Activated CD8-positive, alpha-beta memory T cell treated with anti-CD3 and anti-CD28 coated beads, Interleukin-2, amount 50 U/mL, for 24 hours (primary cell): ENCODE measurements around the gene SPIN1.
A peak's percentile ranks its signal among the peaks of the same experiment; 100 is the strongest.

Source experiments
- DNase-seq: peaks from one replicate; pipeline ENCODE4 v3.0.0-alpha.2; 2020; ENCODE audit errors: extremely low read depth

The SPIN1 gene

GRCh38 chr9:88436379-88436778 is 48.1 kb downstream of the SPIN1 start:
- no peak for DNase-seq

DNA sequence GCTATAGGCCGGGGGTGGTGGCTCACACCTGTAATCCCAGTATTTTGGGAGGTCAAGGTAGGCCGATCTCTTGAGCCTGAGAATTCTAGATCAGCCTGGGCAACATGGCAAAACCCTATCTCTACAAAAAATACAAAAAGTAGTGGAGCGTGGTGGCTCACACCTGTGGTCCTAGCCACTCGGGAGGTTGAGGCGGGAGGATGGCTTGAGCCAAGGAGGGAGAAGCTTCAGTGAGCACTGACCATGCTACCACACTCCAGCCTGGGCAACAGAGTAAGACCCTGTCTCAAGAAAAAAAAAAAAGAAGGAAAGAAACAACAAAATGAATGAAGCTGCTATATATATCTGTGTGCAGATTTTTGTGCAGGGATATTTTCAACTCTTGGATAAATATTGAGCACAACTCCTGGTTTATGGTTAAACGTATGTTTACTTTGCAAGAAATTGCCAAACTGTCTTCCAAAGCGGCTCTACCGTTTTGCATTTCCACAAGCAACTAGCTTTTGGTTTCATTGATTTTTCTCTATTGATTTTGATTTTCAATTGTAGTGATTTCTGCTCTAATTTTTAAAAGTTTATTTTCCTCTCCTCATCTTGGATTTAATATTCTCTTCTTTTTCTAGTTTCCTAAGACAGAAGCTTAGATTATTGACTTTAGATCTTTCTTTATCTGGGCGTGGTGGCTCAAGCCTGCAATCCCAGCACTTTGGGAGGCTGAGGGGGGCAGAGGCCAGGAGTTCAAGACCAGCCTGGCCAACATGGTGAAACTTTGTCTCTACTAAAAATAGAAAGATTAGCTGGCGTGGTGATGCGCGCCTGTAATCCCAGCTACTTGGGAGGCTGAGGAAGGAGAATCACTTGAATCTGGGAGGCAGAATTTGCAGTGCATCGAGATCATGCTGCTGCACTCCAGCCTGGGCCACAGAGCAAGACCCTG is 49.2 kb downstream of the SPIN1 start:
- DNase-seq: no peak

DNA sequence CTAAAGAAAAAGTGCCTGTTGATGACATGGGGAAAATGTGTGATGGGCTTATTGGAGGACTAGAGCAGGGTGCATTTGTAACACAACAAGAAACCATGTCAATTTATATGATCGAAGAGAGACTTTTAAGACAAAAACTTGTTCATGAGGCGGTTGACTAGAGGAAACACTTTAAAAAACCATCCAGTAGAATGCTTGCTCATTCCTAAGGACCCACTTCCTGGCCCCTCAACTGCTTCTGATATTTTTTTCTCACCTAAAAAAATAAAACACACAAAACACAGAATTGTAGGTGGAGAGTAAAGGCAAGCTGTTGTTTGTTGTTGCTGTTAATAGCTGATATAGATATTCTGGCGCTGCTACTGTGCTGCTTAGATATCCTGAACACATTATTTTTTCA is 50.6 kb downstream of the SPIN1 start:
- DNase-seq: no peak

DNA sequence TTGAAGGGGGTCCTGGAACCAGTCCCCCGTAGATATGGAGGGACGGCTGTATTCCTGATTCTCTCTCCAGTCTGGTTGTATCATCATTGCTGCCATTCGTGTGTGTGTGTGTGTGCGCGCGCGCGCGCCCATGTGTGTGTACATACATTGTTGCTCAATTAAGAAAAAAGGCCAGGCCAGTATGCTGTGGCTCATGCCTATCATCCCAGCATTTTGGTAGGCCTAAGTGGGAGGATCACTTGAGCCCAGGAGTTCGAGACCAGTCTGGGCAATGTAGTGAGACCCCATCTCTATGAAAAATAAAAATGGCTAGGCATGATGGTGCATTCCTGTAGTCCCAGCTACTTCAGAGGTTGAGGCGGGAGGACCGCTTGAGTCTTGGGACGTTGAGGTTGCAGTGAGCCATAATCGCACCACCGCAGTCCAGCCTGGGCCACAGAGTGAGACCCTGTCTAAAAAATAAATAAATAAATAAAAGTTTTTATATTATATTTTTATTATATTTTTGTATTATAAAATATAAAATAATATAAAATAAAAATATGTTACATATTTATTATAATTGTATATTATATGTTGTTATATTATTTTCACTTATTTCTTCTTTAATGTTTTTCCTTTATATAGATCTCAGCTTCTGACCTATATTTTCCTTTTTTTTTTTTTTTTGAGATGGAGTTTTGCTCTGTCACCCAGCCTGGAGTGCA is 53.2 kb downstream of the SPIN1 start:
- DNase-seq: no peak

- no peak for DNase-seq
Observed at GRCh38 chr9:88443480-88444113, 55.4 kb downstream of the SPIN1 start.

GRCh38 chr9:88446728-88447127 is 58.5 kb downstream of the SPIN1 start:
- no peak for DNase-seq

GRCh38 chr9:88447431-88447830 is 59.2 kb downstream of the SPIN1 start:
- no peak for DNase-seq

- DNase-seq: no peak
Observed at GRCh38 chr9:88451160-88451559, 62.9 kb downstream of the SPIN1 start.

- DNase-seq: no peak
Observed at GRCh38 chr9:88458716-88459465, 70.6 kb downstream of the SPIN1 start.

GRCh38 chr9:88460587-88461332 is 72.5 kb downstream of the SPIN1 start:
- DNase-seq: peak; percentile 4

GRCh38 chr9:88462191-88462590 is 73.9 kb downstream of the SPIN1 start:
- DNase-seq: no peak

GRCh38 chr9:88464851-88465250 is 76.6 kb downstream of the SPIN1 start:
- no peak for DNase-seq

- DNase-seq: no peak
Observed at GRCh38 chr9:88468226-88468625, 80.0 kb downstream of the SPIN1 start.

- DNase-seq: no peak
Observed at GRCh38 chr9:88476491-88477271, 88.4 kb downstream of the SPIN1 start.

- no peak for DNase-seq
Observed at GRCh38 chr9:88477300-88477751, 89.1 kb downstream of the SPIN1 start.

GRCh38 chr9:88478246-88478645 is 90.0 kb downstream of the SPIN1 start:
- DNase-seq: no peak

DNA sequence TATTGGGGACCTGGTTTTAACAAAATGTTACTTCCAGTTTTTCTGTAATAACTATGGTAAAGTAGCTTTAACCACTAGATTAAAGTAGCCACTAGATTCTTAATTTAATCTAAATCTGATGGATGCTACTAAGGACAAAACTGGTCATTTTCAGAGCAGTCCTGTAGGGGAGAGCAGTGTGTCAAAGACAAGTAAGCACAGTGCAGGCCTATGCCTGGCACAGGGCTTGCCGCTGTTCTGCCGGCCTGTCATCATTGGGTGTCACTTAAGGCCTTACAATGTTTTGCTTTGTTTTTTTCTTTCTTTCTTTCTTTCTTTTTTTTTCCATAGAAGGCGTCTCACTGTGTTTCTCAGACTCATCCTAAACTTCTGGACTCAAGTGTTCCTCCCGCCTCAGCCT is 93.7 kb downstream of the SPIN1 start:
- no peak for DNase-seq

- DNase-seq: no peak
Observed at GRCh38 chr9:88488166-88488565, 99.9 kb downstream of the SPIN1 start.

DNA sequence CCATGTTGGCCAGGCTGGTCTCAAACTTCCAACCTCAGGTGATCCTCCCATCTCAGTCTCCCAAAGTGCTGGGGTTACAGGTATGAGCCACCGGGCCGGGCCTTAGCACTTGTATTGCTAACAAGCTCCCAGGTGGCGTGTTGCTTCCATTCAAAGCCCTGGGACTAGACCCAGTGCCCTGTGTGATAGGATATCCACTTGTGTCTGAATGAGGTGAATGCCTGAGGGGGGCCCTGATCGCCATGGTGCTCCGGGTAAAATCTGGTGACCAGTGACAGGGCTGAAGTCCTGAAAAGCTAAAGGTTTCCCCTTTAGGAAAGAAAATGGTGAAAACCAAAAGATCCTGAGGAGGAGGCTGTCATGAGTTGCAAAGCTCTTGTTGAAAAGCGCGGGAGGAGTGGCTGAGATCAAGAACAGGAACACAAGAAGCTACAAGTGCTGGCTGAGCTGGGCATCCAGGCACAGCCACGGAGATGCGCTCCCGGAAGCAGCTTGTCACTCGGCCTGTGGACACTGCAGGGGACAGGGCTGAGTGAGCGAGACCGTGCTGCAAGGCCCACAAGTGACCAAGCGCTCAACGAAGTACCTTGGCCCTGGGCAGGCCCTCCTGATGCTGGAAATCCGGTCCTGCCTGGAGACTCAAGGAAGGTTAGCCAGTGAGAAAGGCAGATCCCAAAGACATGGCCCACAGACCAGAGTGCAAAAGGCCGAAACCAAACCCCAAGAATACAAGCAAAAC is 106.9 kb downstream of the SPIN1 start:
- DNase-seq: no peak

DNA sequence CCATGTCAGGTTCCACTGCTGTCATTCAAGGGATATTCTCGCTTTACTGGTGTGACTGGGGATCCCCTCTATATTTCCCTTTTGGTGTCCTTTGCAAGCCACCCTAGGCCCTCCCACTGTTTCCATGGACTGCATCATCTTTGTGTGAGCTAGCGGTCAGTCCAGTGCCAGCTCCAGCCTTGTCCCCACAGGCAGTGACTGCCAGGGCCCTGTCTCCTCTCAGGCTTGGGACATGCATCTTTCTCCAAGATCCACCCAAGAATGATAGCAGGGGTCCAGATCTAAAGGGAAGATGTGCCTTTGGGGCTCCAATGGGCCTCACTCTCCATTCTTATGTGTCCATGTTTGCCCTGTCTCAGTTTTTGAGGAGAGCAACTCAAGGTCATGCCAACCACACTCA is 109.0 kb downstream of the SPIN1 start:
- DNase-seq: no peak
